ENCODE measurements around the gene SSR1. TPM values are rescaled to one million over a fixed set of nuclear protein-coding genes. Genes with fewer than 3 reads are reported as not detected.
"Not testable (repeated sequence)": the region's sequence is repeated elsewhere in the genome, so short reads cannot be mapped to it uniquely, and the experiment has no call there.

The SSR1 gene
- total RNA-seq, 1 experiment from 2014 or later = 65.2 TPM

DNA sequence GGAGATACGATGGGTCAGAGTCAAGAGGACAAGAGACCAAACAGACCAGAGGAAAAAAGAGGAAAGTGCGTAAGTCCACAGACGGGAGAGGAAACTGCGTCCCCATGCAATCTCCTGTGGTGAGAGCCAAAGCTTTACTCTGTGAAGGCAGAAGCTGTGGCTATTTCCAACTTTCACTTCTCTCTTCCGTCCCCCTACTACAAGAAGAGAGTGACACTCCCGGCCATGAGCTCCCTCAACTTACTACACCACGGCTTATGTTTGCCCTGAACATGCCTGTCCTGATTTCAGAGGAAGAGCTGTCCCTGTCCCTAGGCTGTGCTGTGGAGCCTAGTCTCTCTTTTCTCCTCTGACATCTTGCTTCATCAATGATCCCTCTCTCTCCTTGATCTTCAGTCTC is 11.5 kb upstream of the SSR1 start:
- TF ChIP-seq EZH2 (IDR thresholded peaks at IDR 0.05; ENCODE audit: low read length, unreplicated experiment) = no peak
- TF ChIP-seq, protein P1, sequence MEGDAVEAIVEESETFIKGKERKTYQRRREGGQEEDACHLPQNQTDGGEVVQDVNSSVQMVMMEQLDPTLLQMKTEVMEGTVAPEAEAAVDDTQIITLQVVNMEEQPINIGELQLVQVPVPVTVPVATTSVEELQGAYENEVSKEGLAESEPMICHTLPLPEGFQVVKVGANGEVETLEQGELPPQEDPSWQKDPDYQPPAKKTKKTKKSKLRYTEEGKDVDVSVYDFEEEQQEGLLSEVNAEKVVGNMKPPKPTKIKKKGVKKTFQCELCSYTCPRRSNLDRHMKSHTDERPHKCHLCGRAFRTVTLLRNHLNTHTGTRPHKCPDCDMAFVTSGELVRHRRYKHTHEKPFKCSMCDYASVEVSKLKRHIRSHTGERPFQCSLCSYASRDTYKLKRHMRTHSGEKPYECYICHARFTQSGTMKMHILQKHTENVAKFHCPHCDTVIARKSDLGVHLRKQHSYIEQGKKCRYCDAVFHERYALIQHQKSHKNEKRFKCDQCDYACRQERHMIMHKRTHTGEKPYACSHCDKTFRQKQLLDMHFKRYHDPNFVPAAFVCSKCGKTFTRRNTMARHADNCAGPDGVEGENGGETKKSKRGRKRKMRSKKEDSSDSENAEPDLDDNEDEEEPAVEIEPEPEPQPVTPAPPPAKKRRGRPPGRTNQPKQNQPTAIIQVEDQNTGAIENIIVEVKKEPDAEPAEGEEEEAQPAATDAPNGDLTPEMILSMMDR (conservative IDR thresholded peaks at IDR 0.05; ENCODE audit: low read depth, low read length) = no peak
- TF ChIP-seq EZH2phosphoT487 (IDR thresholded peaks at IDR 0.05; ENCODE audit: borderline replicate concordance, low read length) = no peak
- H3K79me2 ChIP-seq (ENCODE audit: low read length) = no peaks in the 10 kb centered on the region
- DNase-seq = no peak

DNA sequence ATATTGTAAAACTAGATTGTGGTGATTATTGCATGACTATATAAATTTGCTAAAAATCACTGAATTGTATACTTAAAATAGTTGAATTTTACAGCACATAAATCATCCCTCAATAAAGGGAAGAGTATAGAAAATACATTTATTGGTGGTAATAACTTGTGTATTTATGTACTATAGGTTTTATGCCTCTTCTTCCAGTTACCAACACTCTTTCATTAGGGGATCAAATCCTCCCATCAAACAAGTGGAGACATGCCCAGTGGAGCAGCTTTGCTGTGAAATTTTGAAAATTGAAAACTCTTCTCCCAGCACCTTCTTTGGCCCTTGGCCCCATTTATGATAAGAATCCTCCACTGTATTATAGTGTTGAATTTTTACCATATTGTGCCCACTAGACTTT is 10.1 kb upstream of the SSR1 start:
- no peaks in the 10 kb centered on the region for H4K20me1 ChIP-seq (ENCODE audit: low read length)
- no peaks in the 10 kb centered on the region for H3K9me3 ChIP-seq (ENCODE audit: low read length)
- H3F3A ChIP-seq (ENCODE audit: low read length, unreplicated experiment) = no peaks in the 10 kb centered on the region
- DNase-seq = no peak
- intact Hi-C loops (cut with micrococcal nuclease) = no loop called here
- ChIA-PET POLR2A (ENCODE audit: unreplicated experiment) (no interaction called here), CTCF (no interaction called here)
- ATAC-seq = no peak
- H3K4me1 ChIP-seq (ENCODE audit: insufficient read depth, low read length) = no peaks in the 10 kb centered on the region
- H3K27ac ChIP-seq (ENCODE audit: low read length) = no peak overlapping the region
- TF ChIP-seq EZH2 (IDR thresholded peaks at IDR 0.05; ENCODE audit: low read length, unreplicated experiment) = no peak
- H3K79me2 ChIP-seq (ENCODE audit: low read length) = no peaks in the 10 kb centered on the region
- no peak overlapping the region for H2AFZ ChIP-seq (ENCODE audit: low read length)
- H3K9me2 ChIP-seq (replicated peaks; ENCODE audit: low read length) = no peaks in the 10 kb centered on the region
- no peak overlapping the region for H3K9ac ChIP-seq (ENCODE audit: low read length)
- no TSS peak for BruUV-seq (replicated peaks)
- H3K36me3 ChIP-seq (ENCODE audit: low read depth, low read length) = no peaks in the 10 kb centered on the region
- no peak overlapping the region for H3K4me3 ChIP-seq (ENCODE audit: low read length)
- H3K27me3 ChIP-seq (ENCODE audit: low read length) = no peaks in the 10 kb centered on the region
- no peak overlapping the region for H3K4me2 ChIP-seq (ENCODE audit: low read length)

More for the DNA sequence above, 11.5 kb upstream of the SSR1 start:
- H3F3A ChIP-seq (ENCODE audit: low read length, unreplicated experiment) = no peaks in the 10 kb centered on the region
- ChIA-PET POLR2A (ENCODE audit: unreplicated experiment) (no interaction called here), CTCF (no interaction called here)
- H3K27ac ChIP-seq (ENCODE audit: low read length) = no peak overlapping the region
- no peak overlapping the region for H3K4me2 ChIP-seq (ENCODE audit: low read length)
- H3K4me3 ChIP-seq (ENCODE audit: low read length) = no peak overlapping the region
- ATAC-seq = no peak
- no peaks in the 10 kb centered on the region for H3K9me3 ChIP-seq (ENCODE audit: low read length)
- no peak overlapping the region for H2AFZ ChIP-seq (ENCODE audit: low read length)
- intact Hi-C loops (cut with micrococcal nuclease) = no loop called here
- no peak overlapping the region for H3K9ac ChIP-seq (ENCODE audit: low read length)
- BruUV-seq (replicated peaks) = no TSS peak
- H3K9me2 ChIP-seq (replicated peaks; ENCODE audit: low read length) = no peaks in the 10 kb centered on the region
- no peaks in the 10 kb centered on the region for H3K36me3 ChIP-seq (ENCODE audit: low read depth, low read length)
- H3K4me1 ChIP-seq (ENCODE audit: insufficient read depth, low read length) = no peaks in the 10 kb centered on the region
- no peaks in the 10 kb centered on the region for H4K20me1 ChIP-seq (ENCODE audit: low read length)
- H3K27me3 ChIP-seq (ENCODE audit: low read length) = no peaks in the 10 kb centered on the region

DNA sequence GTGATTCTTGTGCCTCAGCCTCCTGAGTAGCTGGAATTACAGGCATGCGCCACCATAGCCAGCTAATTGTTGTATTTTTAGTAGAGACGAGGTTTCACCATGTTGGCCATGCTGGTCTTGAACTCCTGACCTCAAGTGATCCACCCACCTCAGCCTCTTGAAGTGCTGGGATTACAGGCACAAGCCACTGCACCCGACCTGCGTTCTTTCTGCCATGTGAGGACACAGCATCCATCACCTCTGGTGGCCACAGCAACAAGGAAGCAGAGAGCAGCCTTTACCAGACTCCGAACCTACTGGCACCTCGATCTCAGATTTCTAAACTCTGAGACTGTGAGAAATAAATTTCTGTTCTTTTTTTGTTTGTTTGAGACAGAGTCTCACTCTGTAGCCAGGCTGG is 8.9 kb upstream of the SSR1 start:
- H3K4me2 ChIP-seq (ENCODE audit: low read length); H3K79me2 ChIP-seq (ENCODE audit: low read length); POLR2A ChIA-PET (ENCODE audit: unreplicated experiment); H3K9me2 ChIP-seq (replicated peaks; ENCODE audit: low read length); H3K9me3 ChIP-seq (ENCODE audit: low read length); H3K4me1 ChIP-seq (ENCODE audit: insufficient read depth, low read length); H3K4me3 ChIP-seq (ENCODE audit: low read length); DNase-seq; H4K20me1 ChIP-seq (ENCODE audit: low read length); intact Hi-C loops (cut with micrococcal nuclease); H3K9ac ChIP-seq (ENCODE audit: low read length); BruUV-seq (replicated peaks); H3F3A ChIP-seq (ENCODE audit: low read length, unreplicated experiment); H2AFZ ChIP-seq (ENCODE audit: low read length); H3K36me3 ChIP-seq (ENCODE audit: low read depth, low read length); ATAC-seq; H3K27me3 ChIP-seq (ENCODE audit: low read length); H3K27ac ChIP-seq (ENCODE audit: low read length): not testable (repeated sequence)
- CTCF ChIA-PET = interaction anchor here (0.6 kb wide), 1 partner anchor 8 kb away, joined by 4 read pairs; no protein-coding TSS in a partner anchor

DNA sequence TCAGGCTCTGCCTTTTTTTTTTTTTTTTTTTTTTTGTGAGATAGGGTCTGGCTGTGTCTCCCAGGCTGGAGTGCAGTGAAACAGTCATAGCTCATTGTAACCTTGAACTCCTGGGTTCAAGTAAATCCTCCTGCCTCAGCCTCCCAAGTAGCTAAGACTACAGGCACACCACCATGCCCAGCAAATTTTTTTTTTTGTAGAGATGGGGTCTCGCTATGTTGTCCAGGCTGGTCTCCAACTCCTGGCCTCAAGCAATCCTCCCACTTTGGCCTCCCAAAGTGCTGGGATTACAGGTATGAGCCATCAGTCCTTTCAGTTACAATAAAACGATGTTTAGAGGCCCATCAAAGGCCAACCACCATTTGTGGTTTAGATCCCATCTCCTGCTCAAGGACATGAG is 6.4 kb upstream of the SSR1 start:
- H3K9ac ChIP-seq (ENCODE audit: low read length); H3K79me2 ChIP-seq (ENCODE audit: low read length); CTCF ChIA-PET; H3K4me1 ChIP-seq (ENCODE audit: insufficient read depth, low read length); H3K4me2 ChIP-seq (ENCODE audit: low read length); H3K9me3 ChIP-seq (ENCODE audit: low read length); H3K27ac ChIP-seq (ENCODE audit: low read length); ATAC-seq; BruUV-seq (replicated peaks); H3K27me3 ChIP-seq (ENCODE audit: low read length); intact Hi-C loops (cut with micrococcal nuclease); DNase-seq; POLR2A ChIA-PET (ENCODE audit: unreplicated experiment); H3K9me2 ChIP-seq (replicated peaks; ENCODE audit: low read length); H3F3A ChIP-seq (ENCODE audit: low read length, unreplicated experiment); H3K4me3 ChIP-seq (ENCODE audit: low read length); H3K36me3 ChIP-seq (ENCODE audit: low read depth, low read length); H4K20me1 ChIP-seq (ENCODE audit: low read length); H2AFZ ChIP-seq (ENCODE audit: low read length): not testable (repeated sequence)

All from PC-3 (cell line).